Spleen (tissue), 11 donors: ENCODE results near the gene CNGA3. TPM values are rescaled to one million over a fixed set of nuclear protein-coding genes. Genes with fewer than 3 reads are reported as not detected.
A peak's percentile ranks its signal among the peaks of the same experiment; 100 is the strongest.

Experiments used
- DNase-seq: peaks from one replicate; pipeline ENCODE4 v3.0.0-alpha.2; 2020
- H3K27ac ChIP-seq, 8 donors: fragments of 200-600 bp; sonication (generic) in 7 of 8; 1 replicate in 4 of 8; 2 replicates in 4 of 8; pipeline versions ENCODE4 v1.5.0 to v1.8.0; 2016 to 2021; ENCODE audit warnings: inconsistent platforms in 4 of 8, mild to moderate bottlenecking in 4 of 8, moderate library complexity in 1 of 8
- H3K27me3 ChIP-seq, 7 donors: fragments of 200-600 bp; sonication (generic) in 6 of 7; replicated peaks in 1 of 7; 1 replicate in 4 of 7; 2 replicates in 3 of 7; pipeline versions ENCODE4 v1.5.0 to v1.8.0; 2016 to 2021; ENCODE audit warnings: inconsistent platforms in 3 of 7, mild to moderate bottlenecking in 1 of 7
- H3K36me3 ChIP-seq, 6 donors: fragments of 200-600 bp; sonication (generic) in 5 of 6; 1 replicate in 4 of 6; 2 replicates in 2 of 6; pipeline versions ENCODE4 v1.5.0 to v1.8.0; 2016 to 2021; ENCODE audit warnings: inconsistent platforms in 2 of 6
- H3K4me1 ChIP-seq, 6 donors: fragments of 200-600 bp; sonication (generic) in 5 of 6; 1 replicate in 3 of 6; 2 replicates in 3 of 6; pipeline versions ENCODE4 v1.5.0 to v1.8.0; 2016 to 2021; ENCODE audit warnings: inconsistent platforms in 3 of 6
- H3K4me3 ChIP-seq, 8 donors: fragments of 200-600 bp; sonication (generic) in 7 of 8; 1 replicate in 4 of 8; 2 replicates in 4 of 8; pipeline versions ENCODE4 v1.5.0 to v1.8.0; 2016 to 2021; ENCODE audit warnings: inconsistent platforms in 4 of 8, mild to moderate bottlenecking in 4 of 8, moderate library complexity in 2 of 8
- H3K9me3 ChIP-seq, 8 donors: fragments of 200-600 bp; sonication (generic) in 7 of 8; 1 replicate in 4 of 8; 2 replicates in 4 of 8; pipeline versions ENCODE4 v1.5.0 to v1.8.0; 2016 to 2021; ENCODE audit warnings: inconsistent platforms in 4 of 8
- CTCF ChIP-seq, 11 experiments: fragments of 200-600 bp in 7 of 11; fragments of 450-650 bp in 4 of 11; sonication (generic) in 4 of 11; IDR thresholded peaks in 8 of 11; conservative IDR thresholded peaks in 3 of 11; 1 replicate in 7 of 11; 2 replicates in 4 of 11; pipeline versions ENCODE4 v1.4.0 to v1.8.0; 2016 to 2021; ENCODE audit warnings: antibody characterized with exemption in 11 of 11, inconsistent platforms in 4 of 11, mild to moderate bottlenecking in 1 of 11
- POLR2A ChIP-seq, 3 donors: fragments of 450-650 bp; IDR thresholded peaks; one replicate each; pipeline ENCODE4 v1.5.1; 2017; ENCODE audit warnings: antibody characterized with exemption in 3 of 3, mild to moderate bottlenecking in 1 of 3
- POLR2AphosphoS5 ChIP-seq, 3 donors: sonication (generic); formaldehyde crosslinking; IDR thresholded peaks; one replicate each; pipeline ENCODE4 v1.5.1; 2017; ENCODE audit warnings: antibody characterized with exemption in 3 of 3
- WGBS, 5 donors: extraction: QIAGEN DNeasy Blood & Tissue Kit in 3 of 5; methylation state at CpG; one replicate each; pipeline versions ENCODE4 v1.1.5 to v1.1.7; 2013 to 2018; 5-methylcytosine and 5-hydroxymethylcytosine counted together
- intact Hi-C: fragments of 100-400 bp; cut with DNase I; formaldehyde crosslinking; loops from one replicate; pipeline ENCODE4 v1.15.0; 2023; ENCODE audit warnings: low total_unique reads
- polyA plus RNA-seq, 3 donors: library from polyadenylated mRNA; stranded (reverse); fragments of 200-250 nt; gene quantifications; one replicate each; pipeline ENCODE4 v1.2.1, GENCODE V29; 2013
- total RNA-seq, 7 donors: library from RNA; depleted of rRNA in 3 of 7; stranded (reverse); fragments of >200 nt in 3 of 7; fragmentation: NEBNext Ultra II Directional in 4 of 7; extraction: Animal tissue kit (Norgen Biotek cat#: 25700) in 4 of 7; gene quantifications; one replicate each; pipeline versions ENCODE4 v1.1.0 to v1.2.1, GENCODE V29; 2016 to 2021
- donor health status: healthy with polysubstance abuse.
- donor health status: DM: no; HTN: no; CAD: no; lungs with moderate emphysema.
- donor health status: DM: no; HTN: no; CAD: no.
- donor health status: Bipolar disorder and iron deficiency.
- donor health status: healthy.
- donor health status: DM: no; HTN: no; CAD: no.
- donor health status: DM: yes; HTN: yes; CAD: no.

CNGA3 gene
- total and polyA plus RNA-seq, 10 donors = not detected

GRCh38 chr2:98446850-98447249, 100.6 kb downstream of the CNGA3 start:
- 66 to 75% (median 73%) methylated on average over 6 of the region's 6 CpGs for WGBS, 5 donors
- Histone ChIP-seq H3K36me3 (no peaks in the 10 kb centered on the region), H3K27ac (peak overlapping the region in 5 of 8 donors; percentile 83 to 93 (median 91)), H3K9me3 (no peaks in the 10 kb centered on the region), H3K4me3 (peak overlapping the region in 3 of 8 donors; percentile 67 to 81 (median 78)), H3K4me1 (peaks cover 0 to 75% (median 49%) of the 10 kb centered on the region in 6 donors), H3K27me3 (no peaks in the 10 kb centered on the region)
- TF ChIP-seq CTCF (IDR thresholded peaks at IDR 0.05 in 8 of 11, conservative IDR thresholded peaks at IDR 0.05 in 3 of 11) (no peak), POLR2A (IDR thresholded peaks at IDR 0.05) (no peak), POLR2AphosphoS5 (IDR thresholded peaks at IDR 0.05) (no peak)
- DNase-seq = no peak
- intact Hi-C loops = loop anchor here (2.0 kb wide), 1 partner anchor 62 kb away; no protein-coding TSS in a partner anchor

Other genes starting within 250 kb of the CNGA3 start
- gene INPP4A, start 98.4 kb downstream of the CNGA3 start, total RNA-seq = 100 to 1,000 TPM in 1 of 7 donors, 10 to 100 TPM in 6; 55.1 to 102 (median 76.5) TPM
- gene INPP4A, start 98.4 kb downstream of the CNGA3 start, polyA plus RNA-seq = 1 to 10 TPM; 6.4 to 9.7 (median 7.1) TPM